Measurements from ENCODE around the gene ZNF845.
A peak's percentile ranks its signal among the peaks of the same experiment; 100 is the strongest.
"Not testable (repeated sequence)": the region's sequence is repeated elsewhere in the genome, so short reads cannot be mapped to it uniquely, and the experiment has no call there.

ZNF845 gene

DNA sequence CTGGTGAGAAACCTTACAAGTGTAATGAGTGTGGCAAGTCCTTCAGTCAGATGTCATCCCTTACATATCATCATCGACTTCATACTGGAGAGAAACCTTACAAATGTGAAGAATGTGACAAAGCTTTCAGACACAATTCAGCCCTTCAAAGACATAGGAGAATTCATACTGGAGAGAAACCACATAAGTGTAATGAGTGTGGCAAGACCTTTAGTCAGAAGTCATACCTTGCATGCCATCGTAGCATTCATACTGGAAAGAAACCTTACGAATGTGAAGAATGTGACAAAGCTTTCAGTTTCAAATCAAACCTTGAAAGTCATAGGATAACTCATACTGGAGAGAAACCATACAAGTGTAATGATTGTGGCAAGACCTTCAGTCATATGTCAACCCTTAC is 47.8 kb downstream of the ZNF845 start:
- no peak for DNase-seq (ENCODE audit: low read depth in 2 of 2)

DNA sequence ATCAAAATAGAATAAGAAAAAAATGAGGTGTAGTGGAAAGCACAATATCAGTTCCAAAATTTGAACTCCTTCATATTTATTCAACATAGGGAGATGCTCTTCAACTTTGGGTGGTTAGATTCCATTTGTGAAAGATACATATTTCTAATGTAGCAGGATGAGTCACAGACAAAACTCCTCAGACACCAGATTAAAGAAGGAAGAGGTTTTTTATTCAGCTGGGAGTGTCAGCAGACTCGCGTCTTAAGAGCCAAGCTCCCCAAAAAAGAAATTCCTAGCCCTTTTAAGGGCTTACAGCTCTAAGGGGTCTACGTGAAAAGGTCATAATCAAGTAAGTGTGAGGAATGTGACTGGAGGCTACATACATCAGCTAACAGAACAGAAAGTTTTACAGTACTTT is 54.6 kb downstream of the ZNF845 start:
- DNase-seq (ENCODE audit: low read depth in 2 of 2), result no peak

DNA sequence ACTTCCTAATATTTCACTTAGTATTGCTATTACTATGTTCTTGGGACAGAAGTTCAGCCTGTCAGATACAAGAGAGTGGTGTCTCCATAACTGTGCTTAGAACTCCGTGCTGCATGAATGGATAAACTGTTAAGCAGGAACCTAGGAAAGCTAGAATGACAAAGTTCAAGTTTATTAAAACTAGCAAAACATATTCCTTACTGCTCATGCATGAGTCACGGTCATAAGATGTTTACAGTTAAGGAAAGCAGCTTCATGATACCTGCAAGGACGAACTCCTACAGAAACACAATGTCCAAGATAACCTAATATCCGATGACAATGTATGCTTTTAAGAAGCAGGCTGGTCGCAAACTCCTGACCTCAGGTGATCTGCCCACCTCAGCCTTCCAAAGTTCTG is 55.4 kb downstream of the ZNF845 start:
- no peak for DNase-seq (ENCODE audit: low read depth in 2 of 2)

- no peak for DNase-seq (ENCODE audit: low read depth in 2 of 2)
These were observed 56.0 kb downstream of the ZNF845 start for GRCh38 chr19:53389571-53389970.

DNA sequence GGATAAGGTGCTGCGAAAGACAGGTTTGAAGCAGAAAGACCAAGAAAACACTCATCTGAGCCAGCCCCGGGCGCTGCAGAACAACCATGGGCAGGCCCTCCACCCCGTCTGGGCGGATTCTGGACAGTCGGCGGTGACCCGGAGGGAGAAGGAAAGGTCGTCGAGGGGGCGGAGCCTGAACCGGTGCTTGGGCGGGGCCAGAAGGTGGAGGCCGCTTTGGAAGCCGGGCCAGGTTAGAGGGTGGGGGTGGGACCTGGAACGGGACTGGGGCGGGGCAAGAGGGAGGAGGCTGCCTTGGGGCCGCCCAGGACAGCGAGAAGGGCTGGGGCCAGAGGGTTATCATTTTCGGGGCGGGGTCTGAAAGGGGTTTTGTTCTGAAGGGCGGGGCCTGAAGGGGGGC is 56.4 kb downstream of the ZNF845 start:
- DNase-seq (ENCODE audit: low read depth in 2 of 2), result no peak

DNA sequence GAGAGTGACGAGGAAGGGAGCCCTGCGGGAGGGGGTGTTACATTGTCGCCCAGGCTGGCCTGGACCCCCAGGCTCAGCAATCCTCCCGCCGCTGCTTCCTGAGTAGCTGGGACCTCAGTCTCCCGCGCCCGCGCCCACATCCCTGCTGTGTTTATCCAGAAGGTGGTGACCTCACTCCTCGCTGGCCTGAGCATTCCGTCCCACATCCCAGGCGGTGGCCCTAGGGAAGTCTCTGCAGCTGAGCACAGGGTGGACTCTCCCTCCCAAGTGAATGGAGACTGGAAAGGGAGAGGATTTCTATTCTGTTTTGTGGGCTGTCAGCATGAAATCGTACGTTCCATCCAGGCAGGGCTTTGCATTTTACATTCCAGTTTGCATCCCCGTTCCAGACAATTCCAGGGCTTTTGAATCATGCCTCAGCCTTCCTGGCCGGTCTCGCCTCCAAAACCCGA is 61.0 kb downstream of the ZNF845 start:
- no peak for DNase-seq (ENCODE audit: low read depth in 2 of 2)

DNA sequence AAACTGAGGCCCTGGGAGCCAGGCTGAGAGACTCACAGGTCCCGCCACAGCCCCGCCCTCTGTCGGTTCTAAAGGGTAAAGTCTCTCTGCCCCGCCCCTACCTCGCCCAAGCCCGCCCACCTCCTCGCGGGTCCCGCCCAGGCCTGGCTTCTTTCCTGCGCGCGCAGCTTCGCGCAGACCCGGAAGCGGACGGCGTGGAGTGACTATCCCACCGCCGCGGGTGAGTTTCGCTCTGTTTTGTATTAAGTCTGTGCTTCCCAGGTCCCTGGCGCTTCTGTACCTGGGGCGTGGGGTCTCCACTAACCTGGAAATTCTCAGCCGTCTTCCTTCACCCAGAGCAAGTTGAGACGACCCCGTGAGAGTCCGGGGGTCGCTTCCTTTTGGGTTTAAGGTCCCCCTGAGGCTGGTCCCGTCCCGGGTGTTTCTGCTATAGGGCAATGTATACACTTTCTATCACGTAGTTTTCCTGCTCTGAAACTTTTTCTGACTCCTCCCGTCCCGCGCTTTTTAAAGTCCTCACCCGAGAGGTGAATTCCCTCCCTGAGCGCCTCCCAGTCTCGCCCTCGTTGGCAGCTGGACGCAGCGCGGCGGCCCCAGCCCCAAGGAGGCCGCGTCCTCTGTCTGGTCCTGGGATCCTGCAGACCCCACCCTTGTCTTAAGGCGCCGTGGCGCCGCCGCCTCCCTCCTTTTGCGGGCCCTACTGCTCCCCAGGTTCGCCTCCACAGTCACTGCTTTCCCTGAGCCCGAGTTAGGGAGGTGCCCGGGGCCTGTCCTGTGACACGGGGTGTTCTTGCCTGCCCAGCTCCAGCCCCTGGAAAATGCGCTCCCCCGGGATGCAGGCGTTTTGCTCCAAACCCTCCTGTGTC is 61.7 kb downstream of the ZNF845 start, which contains the start of gene ZNF765:
TSS of gene ZNF765 (plus strand) at position 176 of the 866 bp plus-strand sequence. CDS start 2,867 bp downstream, outside the sequence.
- peak; percentile 77 to 79 for DNase-seq (ENCODE audit: low read depth in 2 of 2)

GRCh38 chr19:53395840-53396524 is 62.4 kb downstream of the ZNF845 start:
- DNase-seq (ENCODE audit: low read depth in 2 of 2), result not testable (repeated sequence)

- DNase-seq (ENCODE audit: low read depth in 2 of 2), result no peak
These were observed 62.9 kb downstream of the ZNF845 start for GRCh38 chr19:53396525-53396868.

DNA sequence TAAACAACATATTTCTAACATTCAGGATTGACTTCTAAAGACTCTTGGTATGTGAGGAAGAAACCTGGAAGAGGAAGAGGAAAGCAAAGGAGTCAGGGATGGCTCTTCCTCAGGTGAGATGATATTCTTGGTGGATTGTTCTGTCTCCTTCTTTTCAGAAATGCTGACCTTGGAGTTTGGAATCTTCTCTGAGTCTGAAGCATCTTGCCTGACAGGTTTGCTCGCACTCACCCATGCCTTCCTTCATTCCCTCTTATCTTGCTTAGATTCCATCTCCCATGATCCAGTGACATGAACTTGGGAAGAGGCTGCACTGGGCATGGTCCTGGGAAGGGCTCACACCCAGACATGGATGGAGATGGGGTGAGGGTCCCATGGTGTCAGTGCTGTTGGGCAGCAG is 64.4 kb downstream of the ZNF845 start:
- not testable (repeated sequence) for DNase-seq (ENCODE audit: low read depth in 2 of 2)

Data from fibroblast of skin of left quadriceps (primary cell).